ENCODE measurements around the gene BCL11A. TPM values are rescaled to one million over a fixed set of nuclear protein-coding genes. Genes with fewer than 3 reads are reported as not detected.

BCL11A gene
- total and polyA plus RNA-seq, 2 of the 13 experiments (the other 11 are each of a cell fraction or from before 2014, with no cell fraction given), result not detected

- BruUV-seq (replicated peaks), result no TSS peak
- no peak overlapping the region for H3K4me2 ChIP-seq (ENCODE audit: low read depth, low read length)
- H2AFZ ChIP-seq (ENCODE audit: low read length), result no peak overlapping the region
- H3K27ac ChIP-seq (ENCODE audit: extremely low read length, insufficient read depth, low read length), result no peak overlapping the region
- 54% methylated on average over 6 of the region's 6 CpGs for WGBS (ENCODE audit: low lambda C conversion rate)
- ATAC-seq (no peak), DNase-seq (ENCODE audit: low spot score) (no peak), FAIRE-seq (no peak)
- H3K9ac ChIP-seq (ENCODE audit: insufficient read depth, low read depth, low read length), result no peak overlapping the region
- H3K4me1 ChIP-seq (ENCODE audit: insufficient read depth, low read length), result peaks cover 10% of the 10 kb centered on the region
- no peak overlapping the region for H3K4me3 ChIP-seq (replicated peaks in 1 of 3; ENCODE audit: insufficient read depth in 1 of 3, low read depth in 2 of 3, low read length in 3 of 3)
- no peaks in the 10 kb centered on the region for H3K9me3 ChIP-seq (ENCODE audit: low read length)
- H3K36me3 ChIP-seq (replicated peaks in 1 of 2; ENCODE audit: control insufficient read depth in 1 of 2, insufficient read depth in 2 of 2, low read length in 2 of 2), result no peaks in the 10 kb centered on the region
- intact Hi-C loops (cut with micrococcal nuclease; ENCODE audit: unreplicated experiment) (no loop called here), in situ Hi-C loops (cut with HindIII; ENCODE audit: extremely low pct_ligation_motif_present, low pct_unique_long_range_greater_than_20kb) (no loop called here)
- ChIA-PET POLR2A (no interaction called here), CTCF (ENCODE audit: low intra/inter-chr PET ratio, low total read pairs) (no interaction called here)
- H3K79me2 ChIP-seq (ENCODE audit: insufficient read depth, low read length), result no peaks in the 10 kb centered on the region
- H3K27me3 ChIP-seq (ENCODE audit: control insufficient read depth in 1 of 2, insufficient read depth in 2 of 2, low read length in 2 of 2), result peaks cover 0 to 18% of the 10 kb centered on the region in 2 experiments; a peak in 3 of 5 replicates
- H4K20me1 ChIP-seq (ENCODE audit: insufficient read depth, low read length), result no peaks in the 10 kb centered on the region
- no peak for TF ChIP-seq ZFP37 (CRISPR knock-in tag; IDR thresholded peaks at IDR 0.05; ENCODE audit: borderline replicate concordance)
- no peak for TF ChIP-seq KDM5A (IDR thresholded peaks at IDR 0.05; ENCODE audit: borderline replicate concordance, low read length)
- no peak for TF ChIP-seq DMTF1 (CRISPR knock-in tag; IDR thresholded peaks at IDR 0.05)
- TF ChIP-seq ZNF407 (CRISPR knock-in tag; IDR thresholded peaks at IDR 0.05; ENCODE audit: not compliant biosample characterization), result no peak
- no peak for TF ChIP-seq PCBP1 (IDR thresholded peaks at IDR 0.05; ENCODE audit: borderline replicate concordance, low read depth, low read length)
- TF ChIP-seq HOXA5 (CRISPR knock-in tag; IDR thresholded peaks at IDR 0.05), result no peak
- no peak for TF ChIP-seq MEIS1 (CRISPR knock-in tag; IDR thresholded peaks at IDR 0.05; ENCODE audit: borderline replicate concordance)
- TF ChIP-seq ZNF441 (CRISPR knock-in tag; IDR thresholded peaks at IDR 0.05; ENCODE audit: borderline replicate concordance), result no peak
- TF ChIP-seq KDM4B (CRISPR knock-in tag; IDR thresholded peaks at IDR 0.05), result no peak
- TF ChIP-seq ZSCAN31 (CRISPR knock-in tag; IDR thresholded peaks at IDR 0.05; ENCODE audit: low read depth), result no peak
- TF ChIP-seq ZNF512 (CRISPR knock-in tag; IDR thresholded peaks at IDR 0.05), result no peak
Measured at GRCh38 chr2:60469536-60470317, 83.7 kb downstream of the BCL11A start.

Data from HepG2 (cell line).